ENCODE measurements around the gene SSBP4. TPM values are rescaled to one million over a fixed set of nuclear protein-coding genes. Genes with fewer than 3 reads are reported as not detected.

Gene SSBP4
- total RNA-seq, 1 experiment from 2014 or later: 164 TPM

GRCh38 chr19:18465964-18466339 is 46.8 kb downstream of the SSBP4 start:
- ATAC-seq (no peak), DNase-seq (ENCODE audit: low read depth, low spot score) (no peak)
- Histone ChIP-seq H3K9ac (ENCODE audit: low read length) (no peak overlapping the region), H3K4me3 (replicated peaks in 1 of 2; ENCODE audit: low read depth in 1 of 2, low read length in 2 of 2) (no peak overlapping the region), H3K27me3 (ENCODE audit: insufficient read depth, low read length) (no peaks in the 10 kb centered on the region), H3K9me3 (ENCODE audit: control insufficient read depth in 1 of 2, insufficient read depth in 1 of 2, low read depth in 1 of 2, low read length in 2 of 2) (no peaks in the 10 kb centered on the region), H2AFZ (ENCODE audit: low read depth, low read length, poor library complexity, severe bottlenecking) (no peak overlapping the region), H3K36me3 (ENCODE audit: control insufficient read depth in 1 of 2, insufficient read depth in 2 of 2, low read length in 2 of 2) (peaks cover 8% of the 10 kb centered on the region in 2 experiments; a peak in 3 of 4 replicates), H3K27ac (ENCODE audit: low read depth, low read length) (no peak overlapping the region), H3K79me2 (ENCODE audit: insufficient read depth, low read length) (peaks cover 19% of the 10 kb centered on the region; the same call in 1 of the 2 replicates), H4K20me1 (ENCODE audit: insufficient read depth) (no peaks in the 10 kb centered on the region), H3K9me2 (ENCODE audit: insufficient read depth) (no peaks in the 10 kb centered on the region), H3K4me1 (ENCODE audit: control insufficient read depth in 1 of 2, insufficient read depth in 2 of 2, low read length in 2 of 2) (peaks cover 13 to 32% of the 10 kb centered on the region in 2 experiments), H3K4me2 (ENCODE audit: low read length) (no peak overlapping the region)
- ChIA-PET RAD21 (ENCODE audit: low non-redundant PET in 1 of 2, low total read pairs in 2 of 2, uncharacterized antibody in 2 of 2, unreplicated experiment in 2 of 2) (no interaction called here), POLR2A (no interaction called here), CTCF (no interaction called here)
- TF ChIP-seq EGR1 (IDR thresholded peaks at IDR 0.05; ENCODE audit: low read depth) (no peak), POLR2A (IDR thresholded peaks at IDR 0.05; ENCODE audit: borderline replicate concordance, extremely low read depth, insufficient read depth, insufficient read length) (no peak)
- TF ChIP-seq, protein P1, sequence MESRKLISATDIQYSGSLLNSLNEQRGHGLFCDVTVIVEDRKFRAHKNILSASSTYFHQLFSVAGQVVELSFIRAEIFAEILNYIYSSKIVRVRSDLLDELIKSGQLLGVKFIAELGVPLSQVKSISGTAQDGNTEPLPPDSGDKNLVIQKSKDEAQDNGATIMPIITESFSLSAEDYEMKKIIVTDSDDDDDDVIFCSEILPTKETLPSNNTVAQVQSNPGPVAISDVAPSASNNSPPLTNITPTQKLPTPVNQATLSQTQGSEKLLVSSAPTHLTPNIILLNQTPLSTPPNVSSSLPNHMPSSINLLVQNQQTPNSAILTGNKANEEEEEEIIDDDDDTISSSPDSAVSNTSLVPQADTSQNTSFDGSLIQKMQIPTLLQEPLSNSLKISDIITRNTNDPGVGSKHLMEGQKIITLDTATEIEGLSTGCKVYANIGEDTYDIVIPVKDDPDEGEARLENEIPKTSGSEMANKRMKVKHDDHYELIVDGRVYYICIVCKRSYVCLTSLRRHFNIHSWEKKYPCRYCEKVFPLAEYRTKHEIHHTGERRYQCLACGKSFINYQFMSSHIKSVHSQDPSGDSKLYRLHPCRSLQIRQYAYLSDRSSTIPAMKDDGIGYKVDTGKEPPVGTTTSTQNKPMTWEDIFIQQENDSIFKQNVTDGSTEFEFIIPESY (IDR thresholded peaks at IDR 0.05; ENCODE audit: extremely low read depth, insufficient replicate concordance, low read length): no peak
- TF ChIP-seq, protein P2, sequence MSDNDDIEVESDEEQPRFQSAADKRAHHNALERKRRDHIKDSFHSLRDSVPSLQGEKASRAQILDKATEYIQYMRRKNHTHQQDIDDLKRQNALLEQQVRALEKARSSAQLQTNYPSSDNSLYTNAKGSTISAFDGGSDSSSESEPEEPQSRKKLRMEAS (IDR thresholded peaks at IDR 0.05): no peak
- intact Hi-C loops (cut with micrococcal nuclease): loop anchor here (5.0 kb wide), 3 partner anchors 106 to 211 kb away; partner anchors contain the start of gene UBA52
- no TSS peak for BruUV-seq (replicated peaks)

- no peak for DNase-seq (ENCODE audit: low read depth, low spot score)
- H3K27ac ChIP-seq (ENCODE audit: low read depth, low read length): no peak overlapping the region
- no peak overlapping the region for H3K4me3 ChIP-seq (replicated peaks in 1 of 2; ENCODE audit: low read depth in 1 of 2, low read length in 2 of 2)
- intact Hi-C loops (cut with micrococcal nuclease): loop anchor here (5.0 kb wide), 3 partner anchors 106 to 211 kb away; partner anchors contain the start of gene UBA52
- H3K4me2 ChIP-seq (ENCODE audit: low read length): no peak overlapping the region
- no peaks in the 10 kb centered on the region for H4K20me1 ChIP-seq (ENCODE audit: insufficient read depth)
- POLR2A ChIA-PET: no interaction called here
- no TSS peak for BruUV-seq (replicated peaks)
- peaks cover 13 to 32% of the 10 kb centered on the region in 2 experiments for H3K4me1 ChIP-seq (ENCODE audit: control insufficient read depth in 1 of 2, insufficient read depth in 2 of 2, low read length in 2 of 2)
- CTCF ChIA-PET: no interaction called here
- H2AFZ ChIP-seq (ENCODE audit: low read depth, low read length, poor library complexity, severe bottlenecking): no peak overlapping the region
- H3K9ac ChIP-seq (ENCODE audit: low read length): no peak overlapping the region
- no peaks in the 10 kb centered on the region for H3K9me3 ChIP-seq (ENCODE audit: control insufficient read depth in 1 of 2, insufficient read depth in 1 of 2, low read depth in 1 of 2, low read length in 2 of 2)
- H3K9me2 ChIP-seq (ENCODE audit: insufficient read depth): no peaks in the 10 kb centered on the region
- no peaks in the 10 kb centered on the region for H3K27me3 ChIP-seq (ENCODE audit: insufficient read depth, low read length)
- peaks cover 4% of the 10 kb centered on the region in 2 experiments; a peak in 3 of 4 replicates for H3K36me3 ChIP-seq (ENCODE audit: control insufficient read depth in 1 of 2, insufficient read depth in 2 of 2, low read length in 2 of 2)
- TF ChIP-seq EZH2 (IDR thresholded peaks at IDR 0.05) (no peak), SIN3A (IDR thresholded peaks at IDR 0.05; ENCODE audit: low read depth) (no peak), JUND (IDR thresholded peaks at IDR 0.05) (no peak)
- RAD21 ChIA-PET (ENCODE audit: low non-redundant PET in 1 of 2, low total read pairs in 2 of 2, uncharacterized antibody in 2 of 2, unreplicated experiment in 2 of 2): no interaction called here
- no peak for ATAC-seq
- peaks cover 19% of the 10 kb centered on the region; the same call in 1 of the 2 replicates for H3K79me2 ChIP-seq (ENCODE audit: insufficient read depth, low read length)
These were observed 47.2 kb downstream of the SSBP4 start for GRCh38 chr19:18466354-18466753.

Data from HCT116 (cell line).